Measurements from ENCODE around the gene HIRIP3.

GRCh38 chr16:29983420-29984136 is 11.8 kb downstream of the HIRIP3 start:
- TF ChIP-seq, protein P1, sequence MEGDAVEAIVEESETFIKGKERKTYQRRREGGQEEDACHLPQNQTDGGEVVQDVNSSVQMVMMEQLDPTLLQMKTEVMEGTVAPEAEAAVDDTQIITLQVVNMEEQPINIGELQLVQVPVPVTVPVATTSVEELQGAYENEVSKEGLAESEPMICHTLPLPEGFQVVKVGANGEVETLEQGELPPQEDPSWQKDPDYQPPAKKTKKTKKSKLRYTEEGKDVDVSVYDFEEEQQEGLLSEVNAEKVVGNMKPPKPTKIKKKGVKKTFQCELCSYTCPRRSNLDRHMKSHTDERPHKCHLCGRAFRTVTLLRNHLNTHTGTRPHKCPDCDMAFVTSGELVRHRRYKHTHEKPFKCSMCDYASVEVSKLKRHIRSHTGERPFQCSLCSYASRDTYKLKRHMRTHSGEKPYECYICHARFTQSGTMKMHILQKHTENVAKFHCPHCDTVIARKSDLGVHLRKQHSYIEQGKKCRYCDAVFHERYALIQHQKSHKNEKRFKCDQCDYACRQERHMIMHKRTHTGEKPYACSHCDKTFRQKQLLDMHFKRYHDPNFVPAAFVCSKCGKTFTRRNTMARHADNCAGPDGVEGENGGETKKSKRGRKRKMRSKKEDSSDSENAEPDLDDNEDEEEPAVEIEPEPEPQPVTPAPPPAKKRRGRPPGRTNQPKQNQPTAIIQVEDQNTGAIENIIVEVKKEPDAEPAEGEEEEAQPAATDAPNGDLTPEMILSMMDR (optimal IDR thresholded peaks at IDR 0.05 in 1 of 3, IDR thresholded peaks at IDR 0.05 in 1 of 3, conservative IDR thresholded peaks at IDR 0.05 in 1 of 3; ENCODE audit: extremely low read depth in 1 of 3, insufficient read depth in 2 of 3, low read length in 3 of 3) = no peak
- no peak for TF ChIP-seq EZH2 (IDR thresholded peaks at IDR 0.05; ENCODE audit: low read length)
